SK-N-SH (cell line): ENCODE data around the gene SFMBT2. TPM values are rescaled to one million over a fixed set of nuclear protein-coding genes. Genes with fewer than 3 reads are reported as not detected.

ENCODE experiments used
- CTCF ChIA-PET: fragments of 300-600, 350-600 bp; formaldehyde crosslinking; extraction: SDS; loops from one replicate; lab custom pipeline; 2021; lab: Yijun Ruan, JAX
- POLR2A ChIA-PET: fragments of 350-600 bp; sonication (Branson Sonifier 250); formaldehyde crosslinking; extraction: SDS; loops from one replicate; lab custom pipeline; 2020; ENCODE audit warnings: antibody characterized with exemption, inconsistent platforms; lab: Yijun Ruan, JAX
- DNase-seq: peaks from one replicate; pipeline ENCODE4 v3.0.0; 2012
- H2AFZ ChIP-seq: fragments of 200-600 bp; sonication (generic); 2 replicates; pipeline ENCODE4 v1.8.1; 2016; ENCODE audit warnings: antibody characterized with exemption, mild to moderate bottlenecking, low read depth
- H3F3A ChIP-seq: fragments of 200-600 bp; sonication (generic); replicated peaks from 2 replicates; pipeline ENCODE3; 2016; ENCODE audit warnings: antibody characterized with exemption, mild to moderate bottlenecking; ENCODE audit not compliant: insufficient read depth
- H3K27ac ChIP-seq, 2 experiments: fragments of 200-500 bp in 1 of 2; fragments of 200-600 bp in 1 of 2; sonication (Bioruptor generic) in 1 of 2; sonication (generic), shearing (Covaris generic) in 1 of 2; 2 replicates each; pipeline versions ENCODE4 v1.5.1 to v1.6.1; 2014 to 2016; ENCODE audit warnings: low read depth in 2 of 2, inconsistent platforms in 1 of 2, low read length in 1 of 2, mild to moderate bottlenecking in 1 of 2, mixed read lengths in 1 of 2
- H3K27me3 ChIP-seq: fragments of 200-600 bp; sonication (generic), shearing (Covaris generic); 2 replicates; pipeline ENCODE4 v1.6.1; 2016; ENCODE audit warnings: mixed run types; ENCODE audit not compliant: insufficient read depth
- H3K36me3 ChIP-seq, 2 experiments: fragments of 200-500 bp in 1 of 2; fragments of 200-600 bp in 1 of 2; sonication (Bioruptor generic) in 1 of 2; sonication (generic) in 1 of 2; replicated peaks in 1 of 2; 2 replicates each; pipeline versions ENCODE3 to v1.5.1; 2014 to 2016; ENCODE audit warnings: low read length in 1 of 2, mild to moderate bottlenecking in 1 of 2; ENCODE audit not compliant: insufficient read depth in 2 of 2, control insufficient read depth in 1 of 2
- H3K4me1 ChIP-seq, 2 experiments: fragments of 200-500 bp in 1 of 2; fragments of 200-600 bp in 1 of 2; sonication (Bioruptor generic) in 1 of 2; sonication (generic), shearing (Covaris generic) in 1 of 2; 2 replicates each; pipeline versions ENCODE4 v1.5.1 to v1.6.1; 2014 to 2016; ENCODE audit warnings: low read depth in 1 of 2, low read length in 1 of 2, mixed run types in 1 of 2; ENCODE audit not compliant: insufficient read depth in 2 of 2, control insufficient read depth in 1 of 2
- H3K4me2 ChIP-seq: fragments of 200-600 bp; sonication (generic), shearing (Covaris generic); 2 replicates; pipeline ENCODE4 v1.6.1; 2017; ENCODE audit warnings: mixed run types
- H3K4me3 ChIP-seq, 2 experiments: fragments of 200-500 bp in 1 of 2; fragments of 200-600 bp in 1 of 2; sonication (Bioruptor generic) in 1 of 2; sonication (generic), shearing (Covaris generic) in 1 of 2; 2 replicates each; pipeline versions ENCODE4 v1.5.1 to v1.8.1; 2014 to 2016; ENCODE audit warnings: low read depth in 2 of 2, inconsistent platforms in 1 of 2, low read length in 1 of 2, mild to moderate bottlenecking in 1 of 2, mixed read lengths in 1 of 2, moderate library complexity in 1 of 2
- H3K79me2 ChIP-seq: fragments of 200-600 bp; sonication (generic); 2 replicates; pipeline ENCODE4 v1.8.1; 2017; ENCODE audit warnings: mild to moderate bottlenecking; ENCODE audit not compliant: insufficient read depth
- H3K9ac ChIP-seq: fragments of 200-600 bp; sonication (generic); 2 replicates; pipeline ENCODE4 v1.6.1; 2017; ENCODE audit warnings: mixed run types
- H3K9me2 ChIP-seq: fragments of 200-600 bp; sonication (generic); 2 replicates; pipeline ENCODE4 v1.6.1; 2017; ENCODE audit warnings: mixed run types
- H3K9me3 ChIP-seq: fragments of 200-600 bp; sonication (generic); 2 replicates; pipeline ENCODE4 v1.6.1; 2017; ENCODE audit warnings: mixed run types, mild to moderate bottlenecking, moderate library complexity
- H4K20me1 ChIP-seq: fragments of 200-600 bp; sonication (generic); 2 replicates; pipeline ENCODE4 v1.6.1; 2017; ENCODE audit warnings: mild to moderate bottlenecking, mixed run types; ENCODE audit not compliant: insufficient read depth
- GABPA ChIP-seq: IDR thresholded peaks from 2 replicates; pipeline ENCODE4 v1.4.0; 2012; ENCODE audit warnings: low read depth, mild to moderate bottlenecking
- GATA2 ChIP-seq: sonication (generic); formaldehyde crosslinking; IDR thresholded peaks from 2 replicates; pipeline ENCODE4 v1.5.0; 2020; ENCODE audit warnings: mild to moderate bottlenecking, missing genetic modification reagents
- MAX ChIP-seq: IDR thresholded peaks from 2 replicates; pipeline ENCODE4 v1.4.0; 2012; ENCODE audit warnings: low read depth
- MXI1 ChIP-seq: IDR thresholded peaks from 2 replicates; pipeline ENCODE4 v1.6.1; 2012; ENCODE audit warnings: mild to moderate bottlenecking, low read depth, low read length, improper control_type of control experiment
- PBX3 ChIP-seq: IDR thresholded peaks from 2 replicates; pipeline ENCODE4; 2012
- POLR2AphosphoS5 ChIP-seq: IDR thresholded peaks from 2 replicates; pipeline ENCODE4 v1.6.1; 2012; ENCODE audit warnings: low read depth, low read length
- RCOR1 ChIP-seq: fragments of 150-350 bp; IDR thresholded peaks from 2 replicates; pipeline ENCODE4 v1.6.1; 2017; ENCODE audit warnings: antibody characterized with exemption, low read length
- RXRA ChIP-seq: IDR thresholded peaks from 2 replicates; pipeline ENCODE4 v1.4.0; 2012; ENCODE audit warnings: low read depth, mild to moderate bottlenecking, borderline replicate concordance
- SIN3A ChIP-seq: IDR thresholded peaks from 2 replicates; pipeline ENCODE4 v1.6.1; 2012; ENCODE audit warnings: low read depth, mild to moderate bottlenecking, low read length, moderate library complexity, borderline replicate concordance
- SMC3 ChIP-seq: IDR thresholded peaks from 2 replicates; pipeline ENCODE4 v1.6.1; 2012; ENCODE audit warnings: low read depth, low read length, improper control_type of control experiment
- TAF1 ChIP-seq: IDR thresholded peaks from 2 replicates; pipeline ENCODE4 v1.6.1; 2012; ENCODE audit warnings: low read depth, mild to moderate bottlenecking, low read length, moderate library complexity, borderline replicate concordance
- WGBS: methylation state at CpG from one replicate; pipeline ENCODE4 v1.1.6; 2017; ENCODE audit warnings: low lambda C conversion rate; 5-methylcytosine and 5-hydroxymethylcytosine counted together
- polyA plus RNA-seq, 3 experiments: library from polyadenylated mRNA; depleted of rRNA; stranded (reverse); fragments of >200 nt; gene quantifications; 2 replicates each; pipeline ENCODE4 v1.2.3, GENCODE V29; 2012
- TF ChIP-seq, protein P1 (sequence below): IDR thresholded peaks from 2 replicates; pipeline ENCODE4 v1.4.0; 2012; ENCODE audit warnings: low read depth, borderline replicate concordance
- TF ChIP-seq, protein P2 (sequence below): fragments of 150-350 bp; IDR thresholded peaks from 2 replicates; pipeline ENCODE4 v1.6.1; 2017; ENCODE audit warnings: antibody characterized with exemption, low read length, low read depth, borderline replicate concordance
- TF ChIP-seq, protein P3 (sequence below): IDR thresholded peaks from 2 replicates; pipeline ENCODE4 v1.6.1; 2012; ENCODE audit warnings: mild to moderate bottlenecking, low read depth, low read length, moderate library complexity
- TF ChIP-seq, protein P4 (sequence below): fragments of 200-600 bp; sonication (generic); IDR thresholded peaks from 2 replicates; pipeline ENCODE4 v1.6.1; 2017; ENCODE audit warnings: antibody characterized with exemption, mild to moderate bottlenecking, moderate library complexity

Gene SFMBT2
- polyA plus RNA-seq, 1 of the 3 experiments (the other 2 are of a cell fraction), result 0.20 TPM

- no peak overlapping the region for H3K27ac ChIP-seq
- CTCF ChIA-PET, result no interaction called here
- no peak overlapping the region for H3K4me3 ChIP-seq
- no peak overlapping the region for H2AFZ ChIP-seq
- no peaks in the 10 kb centered on the region for H3K4me1 ChIP-seq
- no peaks in the 10 kb centered on the region for H3F3A ChIP-seq
- TF ChIP-seq, protein P1, sequence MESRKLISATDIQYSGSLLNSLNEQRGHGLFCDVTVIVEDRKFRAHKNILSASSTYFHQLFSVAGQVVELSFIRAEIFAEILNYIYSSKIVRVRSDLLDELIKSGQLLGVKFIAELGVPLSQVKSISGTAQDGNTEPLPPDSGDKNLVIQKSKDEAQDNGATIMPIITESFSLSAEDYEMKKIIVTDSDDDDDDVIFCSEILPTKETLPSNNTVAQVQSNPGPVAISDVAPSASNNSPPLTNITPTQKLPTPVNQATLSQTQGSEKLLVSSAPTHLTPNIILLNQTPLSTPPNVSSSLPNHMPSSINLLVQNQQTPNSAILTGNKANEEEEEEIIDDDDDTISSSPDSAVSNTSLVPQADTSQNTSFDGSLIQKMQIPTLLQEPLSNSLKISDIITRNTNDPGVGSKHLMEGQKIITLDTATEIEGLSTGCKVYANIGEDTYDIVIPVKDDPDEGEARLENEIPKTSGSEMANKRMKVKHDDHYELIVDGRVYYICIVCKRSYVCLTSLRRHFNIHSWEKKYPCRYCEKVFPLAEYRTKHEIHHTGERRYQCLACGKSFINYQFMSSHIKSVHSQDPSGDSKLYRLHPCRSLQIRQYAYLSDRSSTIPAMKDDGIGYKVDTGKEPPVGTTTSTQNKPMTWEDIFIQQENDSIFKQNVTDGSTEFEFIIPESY, result no peak
- no peak for TF ChIP-seq GABPA
- no peak for TF ChIP-seq SMC3
- no peak for TF ChIP-seq MXI1
- no peak for TF ChIP-seq SIN3A
- TF ChIP-seq RXRA, result no peak
- no peak for TF ChIP-seq TAF1
- TF ChIP-seq PBX3, result no peak
- no peak for TF ChIP-seq RCOR1
- TF ChIP-seq, all 33 proteins: peak for 0
- H3K27me3 ChIP-seq, result no peaks in the 10 kb centered on the region
- 55% methylated on average over 11 of the region's 11 CpGs for WGBS
- DNase-seq, result no peak
- no peaks in the 10 kb centered on the region for H3K9me3 ChIP-seq
- no peaks in the 10 kb centered on the region for H4K20me1 ChIP-seq
- H3K9ac ChIP-seq, result no peak overlapping the region
- H3K4me2 ChIP-seq, result no peak overlapping the region
- no peaks in the 10 kb centered on the region for H3K36me3 ChIP-seq
- H3K9me2 ChIP-seq, result no peaks in the 10 kb centered on the region
- H3K79me2 ChIP-seq, result no peaks in the 10 kb centered on the region
- POLR2A ChIA-PET, result no interaction called here
Measured at GRCh38 chr10:7189909-7190308, 220.9 kb downstream of the SFMBT2 start.

- H3K79me2 ChIP-seq, result no peaks in the 10 kb centered on the region
- ChIA-PET POLR2A (no interaction called here), CTCF (interaction anchor here (1.4 kb wide), 1 partner anchor 220 kb away, joined by 3 read pairs; no protein-coding TSS in a partner anchor)
- H3K4me2 ChIP-seq, result no peak overlapping the region
- no peaks in the 10 kb centered on the region for H4K20me1 ChIP-seq
- H3K27me3 ChIP-seq, result no peaks in the 10 kb centered on the region
- H3K9ac ChIP-seq, result no peak overlapping the region
- no peak overlapping the region for H2AFZ ChIP-seq
- no peaks in the 10 kb centered on the region for H3K9me2 ChIP-seq
- no peaks in the 10 kb centered on the region for H3K36me3 ChIP-seq
- H3K4me3 ChIP-seq, result no peak overlapping the region
- H3K4me1 ChIP-seq, result no peaks in the 10 kb centered on the region
- H3F3A ChIP-seq, result no peaks in the 10 kb centered on the region
- no peak overlapping the region for H3K27ac ChIP-seq
- no peaks in the 10 kb centered on the region for H3K9me3 ChIP-seq
- 45% methylated on average over 9 of the region's 9 CpGs for WGBS
- DNase-seq, result no peak
- no peak for TF ChIP-seq POLR2AphosphoS5
- TF ChIP-seq, protein P2, sequence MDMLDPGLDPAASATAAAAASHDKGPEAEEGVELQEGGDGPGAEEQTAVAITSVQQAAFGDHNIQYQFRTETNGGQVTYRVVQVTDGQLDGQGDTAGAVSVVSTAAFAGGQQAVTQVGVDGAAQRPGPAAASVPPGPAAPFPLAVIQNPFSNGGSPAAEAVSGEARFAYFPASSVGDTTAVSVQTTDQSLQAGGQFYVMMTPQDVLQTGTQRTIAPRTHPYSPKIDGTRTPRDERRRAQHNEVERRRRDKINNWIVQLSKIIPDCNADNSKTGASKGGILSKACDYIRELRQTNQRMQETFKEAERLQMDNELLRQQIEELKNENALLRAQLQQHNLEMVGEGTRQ, result no peak
- TF ChIP-seq, protein P3, sequence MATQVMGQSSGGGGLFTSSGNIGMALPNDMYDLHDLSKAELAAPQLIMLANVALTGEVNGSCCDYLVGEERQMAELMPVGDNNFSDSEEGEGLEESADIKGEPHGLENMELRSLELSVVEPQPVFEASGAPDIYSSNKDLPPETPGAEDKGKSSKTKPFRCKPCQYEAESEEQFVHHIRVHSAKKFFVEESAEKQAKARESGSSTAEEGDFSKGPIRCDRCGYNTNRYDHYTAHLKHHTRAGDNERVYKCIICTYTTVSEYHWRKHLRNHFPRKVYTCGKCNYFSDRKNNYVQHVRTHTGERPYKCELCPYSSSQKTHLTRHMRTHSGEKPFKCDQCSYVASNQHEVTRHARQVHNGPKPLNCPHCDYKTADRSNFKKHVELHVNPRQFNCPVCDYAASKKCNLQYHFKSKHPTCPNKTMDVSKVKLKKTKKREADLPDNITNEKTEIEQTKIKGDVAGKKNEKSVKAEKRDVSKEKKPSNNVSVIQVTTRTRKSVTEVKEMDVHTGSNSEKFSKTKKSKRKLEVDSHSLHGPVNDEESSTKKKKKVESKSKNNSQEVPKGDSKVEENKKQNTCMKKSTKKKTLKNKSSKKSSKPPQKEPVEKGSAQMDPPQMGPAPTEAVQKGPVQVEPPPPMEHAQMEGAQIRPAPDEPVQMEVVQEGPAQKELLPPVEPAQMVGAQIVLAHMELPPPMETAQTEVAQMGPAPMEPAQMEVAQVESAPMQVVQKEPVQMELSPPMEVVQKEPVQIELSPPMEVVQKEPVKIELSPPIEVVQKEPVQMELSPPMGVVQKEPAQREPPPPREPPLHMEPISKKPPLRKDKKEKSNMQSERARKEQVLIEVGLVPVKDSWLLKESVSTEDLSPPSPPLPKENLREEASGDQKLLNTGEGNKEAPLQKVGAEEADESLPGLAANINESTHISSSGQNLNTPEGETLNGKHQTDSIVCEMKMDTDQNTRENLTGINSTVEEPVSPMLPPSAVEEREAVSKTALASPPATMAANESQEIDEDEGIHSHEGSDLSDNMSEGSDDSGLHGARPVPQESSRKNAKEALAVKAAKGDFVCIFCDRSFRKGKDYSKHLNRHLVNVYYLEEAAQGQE, result no peak
- no peak for TF ChIP-seq SIN3A
- TF ChIP-seq, protein P4, sequence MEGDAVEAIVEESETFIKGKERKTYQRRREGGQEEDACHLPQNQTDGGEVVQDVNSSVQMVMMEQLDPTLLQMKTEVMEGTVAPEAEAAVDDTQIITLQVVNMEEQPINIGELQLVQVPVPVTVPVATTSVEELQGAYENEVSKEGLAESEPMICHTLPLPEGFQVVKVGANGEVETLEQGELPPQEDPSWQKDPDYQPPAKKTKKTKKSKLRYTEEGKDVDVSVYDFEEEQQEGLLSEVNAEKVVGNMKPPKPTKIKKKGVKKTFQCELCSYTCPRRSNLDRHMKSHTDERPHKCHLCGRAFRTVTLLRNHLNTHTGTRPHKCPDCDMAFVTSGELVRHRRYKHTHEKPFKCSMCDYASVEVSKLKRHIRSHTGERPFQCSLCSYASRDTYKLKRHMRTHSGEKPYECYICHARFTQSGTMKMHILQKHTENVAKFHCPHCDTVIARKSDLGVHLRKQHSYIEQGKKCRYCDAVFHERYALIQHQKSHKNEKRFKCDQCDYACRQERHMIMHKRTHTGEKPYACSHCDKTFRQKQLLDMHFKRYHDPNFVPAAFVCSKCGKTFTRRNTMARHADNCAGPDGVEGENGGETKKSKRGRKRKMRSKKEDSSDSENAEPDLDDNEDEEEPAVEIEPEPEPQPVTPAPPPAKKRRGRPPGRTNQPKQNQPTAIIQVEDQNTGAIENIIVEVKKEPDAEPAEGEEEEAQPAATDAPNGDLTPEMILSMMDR, result no peak
- TF ChIP-seq SMC3, result no peak
- no peak for TF ChIP-seq MAX
- no peak for TF ChIP-seq GATA2
- no peak for TF ChIP-seq PBX3
Measured at GRCh38 chr10:7188456-7189050, 222.3 kb downstream of the SFMBT2 start.
